ENCODE data around the gene KCTD3.

KCTD3 gene

DNA sequence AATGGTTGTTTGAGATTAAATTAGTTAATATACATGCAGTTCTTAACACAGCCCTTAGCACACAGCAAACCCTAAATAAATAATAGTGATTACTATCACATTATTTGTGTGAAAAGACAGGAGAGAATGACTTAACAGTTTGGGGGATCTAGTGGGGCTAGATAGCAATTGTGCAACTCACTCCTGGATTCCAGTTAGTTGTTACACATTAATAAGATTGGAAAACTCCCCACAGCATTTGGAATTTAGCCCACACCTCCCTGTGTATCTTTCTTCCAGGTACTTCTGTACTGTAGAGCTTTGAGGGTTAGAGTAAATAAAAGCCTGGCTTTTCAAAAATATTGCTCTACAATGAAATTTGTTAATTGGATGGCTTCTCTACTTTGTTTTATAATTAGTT is 93.2 kb downstream of the KCTD3 start:
- DNase-seq (ENCODE audit: low read depth): no peak

DNA sequence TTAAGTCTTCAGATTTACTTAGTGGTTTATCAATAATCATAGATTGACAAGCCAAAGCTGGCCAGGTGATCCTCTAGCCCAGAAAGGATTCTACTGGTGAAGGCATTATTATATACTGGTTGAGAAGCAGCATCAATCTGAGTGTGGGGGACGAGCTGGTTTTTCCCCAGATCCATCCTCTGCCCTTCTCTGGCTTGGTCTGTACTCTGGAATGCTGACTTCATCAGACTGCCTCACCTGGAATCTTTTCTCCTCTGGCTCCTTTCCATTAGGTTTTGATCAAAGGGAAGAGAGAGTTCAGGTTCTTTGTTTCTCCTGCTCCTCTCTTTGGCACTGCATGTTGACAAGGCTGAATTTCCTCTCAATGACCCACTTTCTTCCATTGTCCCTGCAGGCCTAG is 93.9 kb downstream of the KCTD3 start:
- DNase-seq (ENCODE audit: low read depth): no peak

DNA sequence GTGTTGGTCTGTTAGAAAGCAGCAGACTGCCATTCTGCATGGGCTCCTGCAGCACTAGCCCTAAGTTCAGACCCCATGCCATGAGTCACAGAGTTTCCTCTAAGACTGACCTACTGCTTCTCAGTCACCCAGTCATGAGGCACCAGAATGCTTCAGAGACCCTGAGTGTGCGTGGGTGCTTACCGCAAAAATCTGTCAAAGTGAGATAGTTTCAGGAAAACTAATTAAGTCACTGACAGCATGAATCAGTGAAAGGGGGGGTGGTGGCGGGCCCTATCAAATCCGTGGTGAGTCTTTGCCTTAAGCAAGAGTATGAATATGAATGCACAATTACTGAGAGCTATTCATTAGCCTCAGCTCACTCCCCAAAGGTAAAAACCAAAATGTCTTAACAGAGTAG is 98.1 kb downstream of the KCTD3 start:
- DNase-seq (ENCODE audit: low read depth): no peak

DNA sequence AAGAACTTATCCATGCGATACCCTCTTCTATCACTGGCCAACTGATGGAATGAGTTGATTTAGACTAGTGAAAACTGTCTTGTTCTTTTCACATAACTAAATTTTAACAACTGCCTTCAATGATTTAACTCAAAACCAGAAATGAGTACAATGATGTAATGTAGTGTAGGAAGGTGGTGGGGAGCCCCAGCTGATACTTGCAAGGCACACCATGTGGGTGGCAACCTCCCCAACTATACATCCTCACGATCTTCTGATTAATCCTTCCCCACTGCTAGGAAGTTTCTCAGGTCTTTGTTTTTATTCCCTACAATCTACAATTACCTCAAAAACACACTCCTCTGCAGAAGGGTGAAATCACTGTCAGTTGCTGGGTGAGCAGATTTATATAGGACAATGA is 100.7 kb downstream of the KCTD3 start:
- no peak for DNase-seq (ENCODE audit: low read depth)

DNA sequence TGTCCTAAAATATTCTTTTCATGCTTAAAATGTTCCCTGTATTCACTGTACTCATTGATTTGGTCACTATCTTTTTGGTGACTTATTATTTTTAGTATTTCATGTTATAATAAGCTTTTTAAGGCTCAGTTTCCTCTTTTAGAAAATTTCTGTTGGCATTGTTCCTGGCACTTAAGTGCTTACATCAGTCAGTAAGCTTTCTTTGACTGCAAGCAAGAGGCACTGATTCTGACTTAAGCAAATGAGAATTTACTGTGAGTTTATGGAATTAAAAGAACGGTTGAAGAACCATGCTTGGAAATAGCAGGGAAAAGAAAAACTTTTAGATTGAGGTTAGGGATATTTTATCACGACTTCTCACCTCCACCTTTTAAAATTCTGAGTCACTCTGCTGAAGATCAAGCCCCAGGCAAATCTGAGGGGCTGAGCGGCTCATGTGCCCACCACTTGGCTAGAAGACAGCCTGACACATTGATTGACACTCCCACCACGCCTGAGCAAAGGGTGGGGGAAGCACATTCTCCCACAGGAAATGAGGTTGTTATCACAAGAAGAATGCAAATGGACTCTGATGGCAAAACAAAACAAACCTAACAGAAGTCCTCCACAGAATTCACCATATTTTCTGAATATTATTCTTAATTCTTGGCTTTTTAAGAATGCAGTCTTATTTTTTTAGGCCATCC is 102.8 kb downstream of the KCTD3 start:
- no peak for DNase-seq (ENCODE audit: low read depth)

Data from stimulated activated CD8-positive, alpha-beta memory T cell treated with anti-CD3 and anti-CD28 coated beads, Interleukin-7, amount 100 ng/mL, for 24 hours (primary cell).